H1 (cell line): ENCODE results near the gene COL12A1.

ENCODE experiments used
- HDAC2 ChIP-seq, 2 experiments: fragments of 300-600 bp in 1 of 2; sonication (generic) in 1 of 2; IDR thresholded peaks; 2 replicates each; pipeline ENCODE4 v1.6.1; 2011 to 2012; ENCODE audit warnings: low read depth in 2 of 2, low read length in 2 of 2, mild to moderate bottlenecking in 2 of 2, moderate library complexity in 2 of 2, borderline replicate concordance in 1 of 2, inconsistent platforms in 1 of 2
- RNF2 ChIP-seq: fragments of 200-900, 300-1000 bp; sonication (generic); IDR thresholded peaks from 2 replicates; pipeline ENCODE4 v1.7.1; 2016; ENCODE audit warnings: borderline replicate concordance, low read depth, mild to moderate bottlenecking, antibody characterized with exemption, low read length; ENCODE audit not compliant: poor library complexity, severe bottlenecking; ENCODE audit errors: missing control alignments

DNA sequence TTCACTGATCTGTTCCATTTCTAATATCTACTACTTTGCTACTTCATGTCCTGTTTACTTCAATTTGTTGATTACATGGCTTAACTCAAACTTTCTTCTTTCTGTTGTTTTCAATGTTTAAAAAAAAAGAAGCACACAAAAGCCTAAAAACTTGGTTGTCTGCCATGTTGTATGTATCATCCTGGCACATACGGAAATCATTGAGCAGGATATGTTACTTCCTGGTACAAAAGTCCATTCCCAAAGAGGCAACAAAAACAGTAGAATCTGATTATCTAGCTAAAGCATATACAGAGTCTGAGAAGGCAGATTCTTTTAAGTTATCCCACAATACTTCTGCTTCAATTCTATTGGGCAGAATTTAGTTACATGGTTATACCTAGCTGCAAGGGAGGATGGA is 14.5 kb upstream of the COL12A1 start:
- TF ChIP-seq RNF2 (no peak), HDAC2 (IDR thresholded peaks at IDR 0.05; ENCODE audit: borderline replicate concordance in 1 of 2, low read depth in 2 of 2, low read length in 2 of 2) (no peak)
